Measurements from ENCODE around the gene CD7.

The CD7 gene

DNA sequence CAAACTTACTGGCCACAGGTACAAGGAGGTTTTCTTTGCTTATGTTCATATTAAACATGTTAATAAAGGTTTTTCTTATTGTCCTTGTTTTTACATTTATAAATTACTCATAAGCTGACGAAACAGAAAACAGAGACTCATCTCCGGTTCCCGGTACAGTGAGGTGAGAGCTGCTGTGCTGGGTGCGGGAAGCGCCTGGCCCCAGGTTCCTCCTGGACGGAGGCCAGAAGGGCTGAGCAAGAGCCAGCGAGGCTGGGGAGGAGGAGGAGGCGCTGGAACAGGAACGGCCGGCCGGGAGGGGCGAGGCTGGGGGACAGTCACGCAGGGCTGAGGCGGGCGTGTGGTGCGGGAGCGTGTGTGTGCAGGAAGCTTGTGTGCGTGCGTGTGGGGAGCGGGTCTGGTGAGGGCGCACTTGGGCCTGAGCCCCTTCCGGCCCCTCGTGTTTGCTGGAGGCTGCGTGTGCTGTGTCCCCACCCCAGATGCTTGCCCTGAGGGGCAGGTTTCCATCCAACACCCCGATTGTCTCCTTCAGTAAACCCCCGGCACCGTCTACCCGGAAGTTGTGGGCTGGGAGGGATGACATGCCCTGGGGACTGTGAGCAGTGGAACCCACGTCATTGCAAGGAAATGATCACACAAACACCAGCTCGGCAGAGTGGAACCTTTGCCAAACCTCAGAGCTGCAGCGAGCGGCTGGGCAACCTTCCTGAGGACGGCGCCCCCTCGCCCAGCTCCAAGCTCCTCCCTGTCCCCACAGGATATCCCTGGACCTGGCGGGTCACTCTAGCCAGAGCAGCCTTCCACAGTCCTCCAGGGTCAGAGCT is 19.5 kb downstream of the CD7 start:
- Mint-ChIP-seq H3K36me3 (peaks cover 4% of the 10 kb centered on the region), H3K4me1 (peaks cover 89% of the 10 kb centered on the region), H3K27ac (peak overlapping the region; percentile 100), H3K9me3 (no peaks in the 10 kb centered on the region), H3K27me3 (peaks cover 3% of the 10 kb centered on the region), H3K4me3 (peak overlapping the region; percentile 92)
- DNase-seq: peak; percentile 95
- CTCF ChIA-PET: interaction anchor here (0.7 to 5.1 kb wide), 7 partner anchors 19 to 127 kb away, joined by 3 to 55 read pairs (median 3); partner anchors contain the start of gene CD7

DNA sequence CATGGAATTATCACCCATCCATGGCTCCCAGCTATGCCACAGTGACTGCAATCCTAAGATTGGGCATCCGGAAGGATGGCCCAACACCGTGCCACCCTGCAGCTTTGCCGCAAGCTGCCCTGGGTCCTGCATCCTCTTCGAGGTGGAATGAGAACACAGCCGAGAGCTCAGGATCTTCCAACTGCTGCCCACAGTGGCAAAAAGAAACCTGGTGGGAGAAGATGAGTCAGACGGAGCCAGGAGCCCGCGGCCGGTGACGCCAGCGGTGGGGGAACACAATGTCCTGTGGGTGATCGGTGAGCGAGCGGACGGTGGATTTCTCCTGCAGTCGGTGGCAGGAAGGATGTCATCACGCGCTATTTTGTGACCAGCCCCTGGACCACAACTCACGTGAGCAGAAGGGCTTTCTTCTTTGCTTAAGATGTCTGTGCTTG is 20.1 kb downstream of the CD7 start:
- peak overlapping the region; percentile 100 for H3K27ac Mint-ChIP-seq
- H3K27me3 Mint-ChIP-seq: peaks cover 3% of the 10 kb centered on the region
- no peaks in the 10 kb centered on the region for H3K9me3 Mint-ChIP-seq
- peak; percentile 89 for DNase-seq
- peak overlapping the region; percentile 92 for H3K4me3 Mint-ChIP-seq
- H3K4me1 Mint-ChIP-seq: peaks cover 85% of the 10 kb centered on the region
- peaks cover 4% of the 10 kb centered on the region for H3K36me3 Mint-ChIP-seq
- CTCF ChIA-PET: interaction anchor here (1.0 to 5.1 kb wide), 4 partner anchors 20 to 61 kb away, joined by 3 to 55 read pairs (median 8); partner anchors contain the start of gene CD7

DNA sequence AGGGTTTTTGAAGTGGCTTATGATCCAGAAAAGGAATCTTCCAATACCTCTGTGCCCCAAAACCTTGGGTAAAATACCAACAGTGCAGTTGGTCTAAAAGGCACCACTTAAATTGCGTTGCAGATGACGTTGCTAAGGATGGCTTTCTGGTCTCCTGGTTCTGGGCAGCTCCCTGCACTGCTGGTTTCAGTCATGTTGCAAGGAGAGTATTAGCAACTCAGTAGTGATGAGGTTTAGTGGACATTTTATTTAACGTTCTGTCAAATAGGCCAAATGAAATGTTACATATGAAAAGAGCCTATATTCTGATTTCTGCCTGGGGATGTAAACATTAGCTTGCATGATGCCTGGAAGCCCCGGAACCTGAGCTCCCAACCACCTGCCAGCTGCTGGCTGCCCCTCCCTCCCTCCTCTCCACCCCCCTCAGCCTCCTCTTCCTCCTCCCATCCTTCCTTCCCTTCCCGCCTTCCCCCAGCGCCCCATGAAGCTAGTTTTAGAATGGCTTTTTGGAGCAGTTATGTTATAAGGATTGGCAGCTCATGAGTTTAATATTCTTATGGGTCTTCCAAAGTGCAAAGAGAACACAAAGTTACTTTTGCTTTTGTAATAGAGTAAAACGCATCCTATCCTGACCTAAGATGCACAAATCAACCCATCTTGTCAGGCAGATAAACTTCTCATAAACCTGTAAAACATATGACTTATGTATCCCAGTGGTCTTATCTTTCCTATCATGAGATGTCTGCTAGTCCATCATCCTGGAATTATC is 20.7 kb downstream of the CD7 start:
- DNase-seq: peak; percentile 42
- Mint-ChIP-seq H3K27ac (peak overlapping the region; percentile 100), H3K4me1 (peaks cover 82% of the 10 kb centered on the region), H3K9me3 (no peaks in the 10 kb centered on the region), H3K36me3 (peaks cover 4% of the 10 kb centered on the region), H3K4me3 (peak overlapping the region; percentile 92), H3K27me3 (peaks cover 3% of the 10 kb centered on the region)
- CTCF ChIA-PET: interaction anchor here (1.0 to 5.1 kb wide), 4 partner anchors 20 to 61 kb away, joined by 3 to 55 read pairs (median 8); partner anchors contain the start of gene CD7

DNA sequence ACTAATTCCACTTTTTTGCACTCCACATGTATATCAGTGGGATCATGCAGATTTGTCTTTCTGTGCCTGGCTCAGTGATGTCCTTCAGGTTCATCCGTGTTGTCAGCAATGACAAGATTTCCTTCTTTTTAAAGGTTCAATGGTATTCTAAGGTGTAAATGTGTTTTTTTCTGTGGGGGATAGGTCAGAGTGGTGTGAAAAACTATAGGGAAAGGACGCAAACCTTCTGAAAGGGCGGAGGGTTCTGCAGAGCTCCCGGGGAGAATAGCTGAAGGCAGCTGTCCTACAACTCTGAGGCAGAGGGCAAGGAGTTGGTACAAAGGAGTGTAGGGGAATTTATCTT is 22.0 kb downstream of the CD7 start:
- peaks cover 3% of the 10 kb centered on the region for H3K27me3 Mint-ChIP-seq
- H3K27ac Mint-ChIP-seq: peak overlapping the region; percentile 22
- CTCF ChIA-PET: no interaction called here
- DNase-seq: no peak
- peaks cover 75% of the 10 kb centered on the region for H3K4me1 Mint-ChIP-seq
- H3K9me3 Mint-ChIP-seq: no peaks in the 10 kb centered on the region
- H3K36me3 Mint-ChIP-seq: peaks cover 4% of the 10 kb centered on the region
- no peak overlapping the region for H3K4me3 Mint-ChIP-seq

DNA sequence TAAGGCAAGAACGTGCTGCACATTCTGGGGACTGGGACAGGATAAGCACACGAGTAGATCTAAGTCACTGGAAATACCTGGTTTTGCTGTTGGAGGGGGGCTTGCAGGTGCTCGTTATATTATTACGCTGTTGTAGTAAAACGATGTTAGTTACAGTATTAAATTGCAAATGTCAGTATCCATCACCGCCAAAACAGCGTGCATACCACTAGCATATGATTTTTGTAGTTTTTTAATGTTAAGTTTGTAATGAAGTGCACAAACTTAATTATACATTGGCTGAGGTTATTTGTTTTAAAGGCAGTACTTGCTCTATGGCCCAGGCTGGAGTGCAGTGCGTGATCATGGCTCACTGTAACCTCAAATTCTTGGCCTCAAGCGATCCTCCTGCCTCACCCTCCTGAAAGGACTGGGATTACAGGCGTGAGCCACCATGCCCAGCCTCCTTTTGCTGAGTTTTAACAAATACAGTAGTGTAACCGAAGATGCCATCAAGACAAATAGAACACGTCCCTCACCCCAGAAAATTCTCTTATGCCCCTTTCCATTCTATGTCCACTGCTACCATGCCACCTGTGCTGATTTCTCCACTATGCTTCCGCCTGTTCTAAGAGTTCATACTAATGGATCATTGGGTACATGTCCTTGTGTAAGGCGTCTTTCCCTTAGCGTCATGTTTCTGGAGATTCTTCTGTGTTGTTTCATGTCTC is 23.2 kb downstream of the CD7 start:
- no peaks in the 10 kb centered on the region for H3K9me3 Mint-ChIP-seq
- peaks cover 3% of the 10 kb centered on the region for H3K27me3 Mint-ChIP-seq
- H3K36me3 Mint-ChIP-seq: peaks cover 4% of the 10 kb centered on the region
- H3K4me1 Mint-ChIP-seq: peaks cover 63% of the 10 kb centered on the region
- CTCF ChIA-PET: no interaction called here
- H3K4me3 Mint-ChIP-seq: peak overlapping the region; percentile 73
- peak overlapping the region; percentile 93 for H3K27ac Mint-ChIP-seq
- no peak for DNase-seq

DNA sequence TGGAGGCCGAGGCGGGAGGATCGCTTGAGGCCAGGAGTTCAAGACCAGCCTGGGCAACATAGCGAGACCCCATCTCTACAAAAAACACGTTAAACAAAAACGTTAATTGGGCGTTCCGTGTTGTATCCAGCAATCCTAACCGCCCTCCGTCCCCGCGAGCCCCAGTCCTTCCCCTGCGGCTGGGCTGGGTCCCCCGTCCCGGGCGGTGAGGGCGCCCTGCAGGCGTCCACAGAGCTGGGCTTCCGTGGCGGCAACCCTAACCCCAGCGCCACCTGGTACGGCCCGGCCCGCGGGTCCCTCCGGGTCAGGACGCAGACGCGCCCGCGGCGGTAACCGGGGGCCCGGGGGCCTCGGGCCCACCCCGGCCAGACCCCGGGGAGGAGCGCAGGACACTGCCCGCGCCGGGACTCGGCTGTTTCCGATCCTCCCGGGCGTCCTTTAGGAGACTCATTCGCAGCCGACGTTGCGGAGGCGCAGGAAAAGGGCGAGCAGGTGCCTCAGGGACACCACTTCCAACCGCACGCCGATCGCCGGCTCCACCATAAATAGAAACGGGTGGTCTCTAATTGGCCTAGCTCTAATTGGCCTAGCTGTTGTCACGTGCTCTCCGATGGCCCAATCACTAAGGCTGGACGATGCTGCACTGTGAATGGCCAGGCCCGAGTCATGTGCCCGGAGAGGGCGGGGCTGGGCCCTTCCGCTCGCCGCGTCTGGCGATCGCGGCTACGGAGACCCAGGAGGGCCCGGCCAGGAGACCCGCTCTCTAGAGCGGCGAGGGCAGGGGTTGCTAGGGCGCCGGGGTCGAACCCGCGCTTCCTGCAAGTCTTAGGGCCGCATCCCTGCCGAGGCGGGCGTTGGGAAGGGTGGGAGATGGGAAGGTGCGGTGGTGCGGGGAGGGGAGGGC is 24.9 kb downstream of the CD7 start:
- H3K36me3 Mint-ChIP-seq: peaks cover 4% of the 10 kb centered on the region
- H3K27ac Mint-ChIP-seq: peak overlapping the region; percentile 91
- peak; percentile 96 for DNase-seq
- CTCF ChIA-PET: interaction anchor here (1.0 to 1.8 kb wide), 3 partner anchors 10 to 28 kb away, joined by 3 to 6 read pairs (median 5); partner anchors contain the start of gene CD7
- no peaks in the 10 kb centered on the region for H3K9me3 Mint-ChIP-seq
- H3K4me1 Mint-ChIP-seq: peaks cover 47% of the 10 kb centered on the region
- H3K4me3 Mint-ChIP-seq: peak overlapping the region; percentile 84
- peaks cover 4% of the 10 kb centered on the region for H3K27me3 Mint-ChIP-seq

DNA sequence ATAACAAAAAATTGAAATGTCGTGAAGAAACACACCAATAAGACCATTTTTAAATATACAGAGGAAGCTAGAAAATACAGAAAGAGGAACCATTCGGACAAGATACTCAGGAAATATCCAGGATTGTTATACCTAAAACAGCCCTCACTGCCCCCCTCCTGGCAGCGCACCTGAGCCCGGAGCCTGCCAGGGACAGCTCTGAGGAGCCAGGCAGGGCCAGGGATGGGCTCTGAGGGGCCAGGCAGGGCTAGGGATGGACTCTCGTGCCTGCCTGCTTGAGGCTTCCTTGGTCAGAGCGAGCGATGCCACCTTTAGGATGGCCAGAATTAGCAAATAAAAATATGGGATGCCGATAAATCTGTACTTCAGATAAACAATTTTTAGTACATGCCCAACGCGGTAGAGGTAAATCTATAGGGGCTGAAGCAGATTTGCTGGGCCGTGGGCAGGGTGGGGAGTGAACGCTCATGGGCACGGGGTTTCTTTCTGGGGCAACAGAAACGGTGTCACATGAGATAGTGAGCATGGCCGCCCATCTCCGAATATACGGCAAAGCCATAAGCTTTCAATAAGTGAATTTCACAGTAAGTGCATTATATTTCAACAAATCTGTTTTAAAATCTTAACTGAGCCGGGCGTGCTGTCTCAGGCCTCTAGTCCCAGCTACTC is 25.7 kb downstream of the CD7 start:
- H3K9me3 Mint-ChIP-seq: no peaks in the 10 kb centered on the region
- peaks cover 4% of the 10 kb centered on the region for H3K36me3 Mint-ChIP-seq
- peak overlapping the region; percentile 67 for H3K27ac Mint-ChIP-seq
- no peak for DNase-seq
- CTCF ChIA-PET: interaction anchor here (1.8 kb wide), 1 partner anchor 26 kb away, joined by 5 read pairs; the partner anchor contains the start of gene CD7
- peaks cover 8% of the 10 kb centered on the region for H3K27me3 Mint-ChIP-seq
- H3K4me1 Mint-ChIP-seq: peaks cover 39% of the 10 kb centered on the region
- H3K4me3 Mint-ChIP-seq: peak overlapping the region; percentile 57

DNA sequence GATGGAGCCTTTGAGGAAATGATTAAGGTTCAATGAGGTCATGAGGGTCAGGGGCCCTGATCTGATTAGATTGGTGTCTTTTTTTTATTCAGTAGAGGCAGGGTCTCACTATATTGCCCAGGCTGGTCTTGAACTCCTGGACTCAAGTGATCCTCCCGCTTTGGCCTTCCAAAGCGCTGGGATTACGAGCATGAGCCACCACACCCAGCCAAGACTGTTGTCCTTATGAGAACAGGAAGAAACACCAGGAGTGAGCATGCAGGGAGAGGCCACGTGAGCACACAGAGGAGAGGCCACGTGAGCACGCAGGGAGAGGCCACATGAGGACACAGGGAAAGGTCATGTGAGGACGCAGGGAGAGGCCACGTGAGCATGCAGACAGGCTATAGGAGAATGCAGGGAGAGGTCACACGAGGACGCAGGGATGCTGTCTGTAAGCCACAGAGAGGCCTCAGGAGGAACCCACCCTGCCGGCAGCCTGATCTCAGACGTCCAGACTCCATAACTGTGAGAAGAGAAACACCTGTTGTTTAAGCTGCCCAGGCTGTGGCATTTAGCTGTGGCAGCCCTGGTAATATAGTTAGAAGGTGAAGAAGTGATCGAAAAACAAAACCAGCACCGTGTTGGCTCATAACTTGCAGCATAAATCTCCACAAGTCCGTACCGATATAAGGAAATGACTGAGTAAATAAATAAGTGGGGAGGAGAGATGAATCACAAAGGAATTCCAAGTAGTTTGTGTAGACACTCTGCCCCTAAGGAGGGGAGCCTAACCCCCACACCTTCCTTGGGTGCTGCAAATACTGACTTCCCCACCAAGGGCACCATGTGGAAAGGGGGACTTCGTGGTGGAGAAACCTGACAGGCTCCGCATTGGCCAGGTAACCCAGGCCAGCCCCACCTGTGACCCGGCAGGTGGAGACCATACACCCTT is 29.3 kb downstream of the CD7 start:
- Mint-ChIP-seq H3K27me3 (peaks cover 36% of the 10 kb centered on the region), H3K9me3 (no peaks in the 10 kb centered on the region), H3K4me3 (no peak overlapping the region), H3K4me1 (peaks cover 11% of the 10 kb centered on the region), H3K27ac (no peak overlapping the region), H3K36me3 (no peaks in the 10 kb centered on the region)
- no peak for DNase-seq
- CTCF ChIA-PET: no interaction called here

DNA sequence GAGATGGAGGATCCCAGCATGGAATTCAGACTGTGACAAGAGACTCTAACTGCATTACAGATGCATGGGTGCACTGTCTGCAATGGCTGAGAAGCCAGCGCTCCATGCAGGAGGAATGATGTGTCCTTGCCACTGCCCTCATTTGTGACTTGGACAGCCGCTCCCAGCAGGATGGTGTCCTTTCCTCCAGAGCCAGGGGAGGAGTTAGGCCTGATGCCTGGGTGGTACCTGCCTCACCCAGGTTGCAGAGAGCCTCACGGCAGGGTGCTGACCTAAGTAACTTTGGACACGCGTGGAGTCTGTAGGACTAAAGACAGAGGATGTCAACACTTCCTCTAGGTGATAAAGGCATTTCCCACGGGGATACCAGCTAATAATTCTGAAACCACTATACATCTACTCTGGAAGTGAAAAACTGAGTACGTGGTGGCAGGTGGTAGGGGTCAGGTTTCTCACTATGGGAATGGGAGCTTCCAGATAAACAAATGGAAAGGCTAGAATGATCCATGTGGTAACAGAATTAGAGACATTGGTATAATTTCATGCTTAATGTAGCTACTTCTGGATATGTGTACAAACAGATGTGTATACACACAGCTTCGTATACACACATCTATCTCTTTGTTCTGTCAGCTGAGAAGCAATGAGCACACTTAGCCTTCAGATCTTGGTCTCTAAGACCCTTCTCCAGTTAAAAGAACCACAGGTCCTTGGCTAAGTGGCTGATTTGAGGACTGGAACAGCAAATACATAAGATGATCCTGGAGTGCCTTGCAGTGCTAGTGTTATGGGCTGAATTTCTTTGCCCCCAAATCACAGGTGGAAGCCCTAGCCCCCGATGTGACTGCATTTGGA is 30.2 kb downstream of the CD7 start:
- DNase-seq: no peak
- no peaks in the 10 kb centered on the region for H3K9me3 Mint-ChIP-seq
- peaks cover 9% of the 10 kb centered on the region for H3K4me1 Mint-ChIP-seq
- no peak overlapping the region for H3K4me3 Mint-ChIP-seq
- H3K36me3 Mint-ChIP-seq: no peaks in the 10 kb centered on the region
- CTCF ChIA-PET: no interaction called here
- H3K27ac Mint-ChIP-seq: no peak overlapping the region
- H3K27me3 Mint-ChIP-seq: peaks cover 41% of the 10 kb centered on the region

DNA sequence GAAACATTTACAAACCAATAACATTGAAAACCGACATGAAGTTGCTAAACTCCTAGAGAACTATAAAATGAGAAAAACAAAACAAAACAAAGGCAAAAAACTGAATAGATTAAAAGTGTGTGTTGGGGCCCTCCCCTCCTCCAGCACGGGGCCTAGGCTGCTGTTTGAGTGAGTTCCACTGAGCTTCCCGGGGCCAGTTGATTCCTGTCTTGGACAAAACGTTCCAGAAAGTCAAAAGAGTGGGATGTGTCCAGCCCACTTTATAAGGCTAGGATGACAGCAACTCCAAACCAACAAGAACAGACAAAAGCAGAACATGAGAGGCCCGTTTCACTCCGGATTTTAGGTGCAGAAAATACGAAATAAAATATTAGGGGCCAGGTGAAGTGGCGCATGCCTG is 32.3 kb downstream of the CD7 start:
- H3K9me3 Mint-ChIP-seq: no peaks in the 10 kb centered on the region
- CTCF ChIA-PET: no interaction called here
- H3K27me3 Mint-ChIP-seq: peaks cover 41% of the 10 kb centered on the region
- H3K4me3 Mint-ChIP-seq: no peak overlapping the region
- peaks cover 13% of the 10 kb centered on the region for H3K4me1 Mint-ChIP-seq
- DNase-seq: no peak
- no peaks in the 10 kb centered on the region for H3K36me3 Mint-ChIP-seq
- no peak overlapping the region for H3K27ac Mint-ChIP-seq

DNA sequence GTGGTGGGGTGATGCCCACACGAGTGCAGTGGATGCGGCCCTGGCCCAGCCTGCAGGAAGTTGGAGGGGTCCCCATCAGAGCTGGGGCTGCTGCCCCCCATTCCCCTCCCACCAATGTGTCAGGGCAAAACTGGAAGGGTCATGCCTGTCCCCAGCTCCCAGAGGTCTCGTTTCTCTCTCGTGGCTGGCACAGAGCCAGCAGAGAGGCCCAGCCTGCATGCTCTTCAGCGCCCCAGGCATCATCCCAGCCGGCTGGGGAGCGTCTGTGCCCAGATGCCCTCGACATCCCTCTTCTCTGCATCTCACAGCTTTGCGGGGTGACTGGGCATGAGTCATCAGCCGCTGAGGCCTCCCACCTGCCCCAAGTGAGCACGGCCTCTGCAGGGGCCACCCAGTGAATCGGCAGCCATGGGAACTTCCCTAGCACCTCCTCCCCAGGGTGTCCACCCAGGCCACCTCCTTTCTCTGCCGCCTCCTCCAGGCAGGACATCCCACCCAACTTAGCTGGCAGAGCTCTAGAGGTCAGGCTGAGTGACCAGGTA is 34.1 kb downstream of the CD7 start:
- Mint-ChIP-seq H3K4me1 (peaks cover 13% of the 10 kb centered on the region), H3K27me3 (peaks cover 50% of the 10 kb centered on the region), H3K4me3 (no peak overlapping the region), H3K36me3 (no peaks in the 10 kb centered on the region), H3K27ac (no peak overlapping the region), H3K9me3 (no peaks in the 10 kb centered on the region)
- DNase-seq: no peak
- CTCF ChIA-PET: interaction anchor here (0.7 kb wide), 2 partner anchors 54 to 323 kb away, joined by 3 to 4 read pairs; no protein-coding TSS in a partner anchor

All from activated naive CD4-positive, alpha-beta T cell treated with anti-CD3 and anti-CD28 coated beads, Interleukin-2, amount 10 ng/mL, durations not matched to agents 7 days and 5 days (primary cell).